Neural cell (in vitro differentiated cells): ENCODE results near the gene BPIFB1. TPM values are rescaled to one million over a fixed set of nuclear protein-coding genes. Genes with fewer than 3 reads are reported as not detected.

Experiments
- H2AFZ ChIP-seq: fragments of 200-600, 300-800 bp; sonication (generic), shearing (Covaris generic); 2 replicates; pipeline ENCODE4 v1.6.0; 2014; ENCODE audit warnings: low read depth, mild to moderate bottlenecking, antibody characterized with exemption, low read length, moderate library complexity
- H3F3A ChIP-seq: fragments of 200-600 bp; shearing (Covaris generic); 2 replicates; pipeline ENCODE4 v1.6.1; 2016; ENCODE audit warnings: mild to moderate bottlenecking, moderate library complexity, mixed read lengths, antibody characterized with exemption, low read length; ENCODE audit not compliant: insufficient read depth, poor library complexity, severe bottlenecking
- H3K27ac ChIP-seq: fragments of 200-600, 300-800 bp; sonication (generic), shearing (Covaris generic); 2 replicates; pipeline ENCODE4 v1.5.1; 2014; ENCODE audit warnings: mild to moderate bottlenecking, low read length, moderate library complexity
- H3K27me3 ChIP-seq: fragments of 300-800, 200-600 bp; sonication (generic), shearing (Covaris generic); 2 replicates; pipeline ENCODE4 v1.6.0; 2014; ENCODE audit warnings: mild to moderate bottlenecking, low read depth, low read length, moderate library complexity; ENCODE audit not compliant: insufficient read depth
- H3K36me3 ChIP-seq: fragments of 300-800, 200-600 bp; sonication (generic), shearing (Covaris generic); 2 replicates; pipeline ENCODE4 v1.5.1; 2014; ENCODE audit warnings: mild to moderate bottlenecking, antibody characterized with exemption, low read length, moderate library complexity; ENCODE audit not compliant: insufficient read depth
- H3K4me2 ChIP-seq: fragments of 300-800, 200-600 bp; sonication (generic), shearing (Covaris generic); 2 replicates; pipeline ENCODE4 v1.6.0; 2014; ENCODE audit warnings: mild to moderate bottlenecking, low read length
- H3K4me3 ChIP-seq: fragments of 300-800, 200-600 bp; sonication (generic), shearing (Covaris generic); 2 replicates; pipeline ENCODE4 v1.5.1; 2014; ENCODE audit warnings: mild to moderate bottlenecking, low read length, moderate library complexity
- H3K79me2 ChIP-seq: fragments of 200-600 bp; shearing (Covaris generic); replicated peaks from 2 replicates; pipeline ENCODE4 v1.6.0; 2014; ENCODE audit warnings: mild to moderate bottlenecking, low read length, moderate library complexity; ENCODE audit not compliant: insufficient read depth
- H3K9ac ChIP-seq: fragments of 300-800, 200-600 bp; sonication (generic), shearing (Covaris generic); 2 replicates; pipeline ENCODE4 v1.6.1; 2016; ENCODE audit warnings: mild to moderate bottlenecking, low read length, mixed read lengths
- H3K9me2 ChIP-seq: fragments of 200-600 bp; shearing (Covaris generic); 2 replicates; pipeline ENCODE4 v1.6.1; 2016; ENCODE audit warnings: mild to moderate bottlenecking, low read length, mixed read lengths; ENCODE audit not compliant: insufficient read depth
- H3K9me3 ChIP-seq: fragments of 200-600, 300-800 bp; sonication (generic), shearing (Covaris generic); 2 replicates; pipeline ENCODE4 v1.6.1; 2016; ENCODE audit warnings: mild to moderate bottlenecking, mixed run types, low read length, moderate library complexity, mixed read lengths
- H4K20me1 ChIP-seq: fragments of 200-600 bp; shearing (Covaris generic); 2 replicates; pipeline ENCODE4 v1.6.1; 2016; ENCODE audit warnings: mild to moderate bottlenecking, mixed run types; ENCODE audit not compliant: insufficient read depth
- CTCF ChIP-seq: fragments of 450-650 bp; IDR thresholded peaks from 2 replicates; pipeline ENCODE4 v1.5.1; 2014; ENCODE audit warnings: antibody characterized with exemption, mild to moderate bottlenecking, moderate library complexity; ENCODE audit not compliant: poor library complexity, severe bottlenecking
- EP300 ChIP-seq: fragments of 450-650 bp; conservative IDR thresholded peaks from 2 replicates; pipeline ENCODE4 v1.6.1; 2014; ENCODE audit warnings: antibody characterized with exemption, mild to moderate bottlenecking, moderate library complexity; ENCODE audit not compliant: poor library complexity, severe bottlenecking
- EZH2 ChIP-seq: fragments of 200-600, 300-800 bp; shearing (Covaris generic), sonication (generic); IDR thresholded peaks from 2 replicates; pipeline ENCODE4 v1.6.1; 2014; ENCODE audit warnings: antibody characterized with exemption, low read length, borderline replicate concordance, mild to moderate bottlenecking; ENCODE audit not compliant: insufficient read depth, poor library complexity, severe bottlenecking
- MXI1 ChIP-seq: fragments of 450-650 bp; conservative IDR thresholded peaks from 2 replicates; pipeline ENCODE4 v1.6.1; 2014; ENCODE audit warnings: antibody characterized with exemption, mild to moderate bottlenecking; ENCODE audit not compliant: poor library complexity, severe bottlenecking
- POLR2AphosphoS5 ChIP-seq: IDR thresholded peaks from 2 replicates; pipeline ENCODE4 v1.6.1; 2012
- RAD21 ChIP-seq: fragments of 450-650 bp; conservative IDR thresholded peaks from 2 replicates; pipeline ENCODE4 v1.6.1; 2014; ENCODE audit warnings: antibody characterized with exemption, mild to moderate bottlenecking, moderate library complexity
- REST ChIP-seq: IDR thresholded peaks from 2 replicates; pipeline ENCODE4 v1.6.1; 2012; ENCODE audit warnings: borderline replicate concordance
- SMC3 ChIP-seq: fragments of 450-650 bp; conservative IDR thresholded peaks from 2 replicates; pipeline ENCODE4 v1.6.1; 2014; ENCODE audit warnings: antibody characterized with exemption, mild to moderate bottlenecking, moderate library complexity; ENCODE audit not compliant: poor library complexity
- TAF1 ChIP-seq: IDR thresholded peaks from 2 replicates; pipeline ENCODE4 v1.6.1; 2012; ENCODE audit warnings: low read depth
- polyA plus RNA-seq: library from polyadenylated mRNA; depleted of rRNA; stranded (reverse); fragments of >200 nt; gene quantifications from 2 replicates; pipeline ENCODE4 v1.2.3, GENCODE V29; 2014

BPIFB1 gene
- polyA plus RNA-seq, 1 donor from 2014 or later, result not detected

DNA sequence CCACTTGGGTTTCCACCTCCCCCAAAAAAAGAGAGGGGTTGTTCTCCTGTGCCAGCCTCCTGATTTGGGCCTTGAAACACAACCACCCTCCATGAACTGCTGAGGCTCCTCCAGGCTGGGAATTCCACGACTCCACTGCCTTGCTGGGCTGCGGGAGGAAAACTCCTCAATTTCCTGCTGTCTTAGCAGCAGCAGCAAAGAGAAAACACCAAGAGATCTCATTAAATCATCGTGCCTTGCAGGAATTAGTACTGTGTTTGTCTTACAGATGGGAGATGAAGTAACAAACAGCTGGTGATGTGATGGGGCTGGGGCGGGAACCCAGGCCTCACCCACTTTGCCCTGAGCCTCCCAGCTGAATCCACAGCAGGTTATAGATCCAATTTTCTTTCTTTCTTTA lies 29.0 kb downstream of the BPIFB1 start:
- no peaks in the 10 kb centered on the region for H3K36me3 ChIP-seq
- TF ChIP-seq CTCF (no peak), MXI1 (no peak), EZH2 (no peak), POLR2AphosphoS5 (no peak), REST (no peak), EP300 (no peak), RAD21 (no peak), TAF1 (no peak), SMC3 (no peak)
- H3K4me3 ChIP-seq, result no peak overlapping the region
- H3K27ac ChIP-seq, result no peak overlapping the region
- no peak overlapping the region for H2AFZ ChIP-seq
- H3K9me2 ChIP-seq, result no peaks in the 10 kb centered on the region
- no peaks in the 10 kb centered on the region for H3F3A ChIP-seq
- H3K4me2 ChIP-seq, result no peak overlapping the region
- no peaks in the 10 kb centered on the region for H3K9me3 ChIP-seq
- H3K9ac ChIP-seq, result no peak overlapping the region
- H4K20me1 ChIP-seq, result no peaks in the 10 kb centered on the region
- no peaks in the 10 kb centered on the region for H3K27me3 ChIP-seq
- H3K79me2 ChIP-seq, result no peaks in the 10 kb centered on the region

DNA sequence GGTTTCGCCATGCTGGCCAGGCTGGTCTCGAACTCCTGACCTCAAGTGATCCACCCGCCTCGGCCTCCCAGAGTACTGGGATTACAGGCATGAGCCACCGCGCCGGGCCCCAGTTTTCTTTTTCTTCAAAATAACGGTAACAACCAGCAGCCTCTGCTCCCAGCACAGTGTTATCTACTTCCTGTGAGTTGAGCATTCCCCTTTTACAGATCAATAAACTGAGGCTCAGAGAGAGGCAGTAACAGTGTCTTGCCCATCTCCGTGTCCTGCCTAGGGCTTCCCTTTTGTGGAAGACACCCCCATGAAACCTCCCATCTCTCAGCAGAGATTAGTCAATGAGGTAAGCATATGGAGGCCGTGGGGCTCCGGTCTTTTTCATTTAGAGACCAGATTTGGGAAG lies 29.6 kb downstream of the BPIFB1 start:
- no peak overlapping the region for H3K4me3 ChIP-seq
- H3K9me2 ChIP-seq, result no peaks in the 10 kb centered on the region

More for the DNA sequence above, 29.6 kb downstream of the BPIFB1 start:
- Histone ChIP-seq H3K4me2 (no peak overlapping the region), H3F3A (no peaks in the 10 kb centered on the region), H3K9me3 (no peaks in the 10 kb centered on the region), H3K27ac (no peak overlapping the region), H3K27me3 (no peaks in the 10 kb centered on the region), H3K36me3 (no peaks in the 10 kb centered on the region), H4K20me1 (no peaks in the 10 kb centered on the region), H3K79me2 (no peaks in the 10 kb centered on the region), H3K9ac (no peak overlapping the region), H2AFZ (no peak overlapping the region)
- TF ChIP-seq MXI1 (no peak), SMC3 (no peak), EZH2 (no peak)
